Parathyroid adenoma (tissue), 2 donors: Measurements from ENCODE around the gene SOX18.
"Not testable (repeated sequence)": the region's sequence is repeated elsewhere in the genome, so short reads cannot be mapped to it uniquely, and the experiment has no call there.

Experiments
- H2AFZ ChIP-seq: fragments of 300-600 bp; sonication (generic); one replicate; pipeline ENCODE4 v1.7.0; 2017; ENCODE audit warnings: antibody characterized with exemption, mild to moderate bottlenecking
- H3K27ac ChIP-seq: fragments of 300-600 bp; sonication (generic); one replicate; pipeline ENCODE4 v1.7.0; 2017
- H3K27me3 ChIP-seq: fragments of 300-600 bp; sonication (generic); one replicate; pipeline ENCODE4 v1.7.0; 2017; ENCODE audit warnings: low read length; ENCODE audit not compliant: control insufficient read depth, insufficient read depth
- H3K36me3 ChIP-seq: fragments of 300-600 bp; sonication (generic); one replicate; pipeline ENCODE4 v1.7.0; 2017; ENCODE audit warnings: low read length; ENCODE audit not compliant: control insufficient read depth, insufficient read depth
- H3K4me1 ChIP-seq: fragments of 300-600 bp; sonication (generic); one replicate; pipeline ENCODE4 v1.7.0; 2017; ENCODE audit warnings: control low read depth
- H3K4me2 ChIP-seq: fragments of 300-600 bp; sonication (generic); one replicate; pipeline ENCODE4 v1.7.0; 2017; ENCODE audit warnings: low read length
- H3K4me3 ChIP-seq: fragments of 300-600 bp; sonication (generic); one replicate; pipeline ENCODE4 v1.7.0; 2017; ENCODE audit warnings: low read depth, low read length
- H3K79me2 ChIP-seq: fragments of 300-600 bp; sonication (generic); one replicate; pipeline ENCODE4 v1.7.0; 2017; ENCODE audit warnings: control low read depth
- H3K9ac ChIP-seq: fragments of 300-600 bp; sonication (generic); one replicate; pipeline ENCODE4 v1.7.0; 2017; ENCODE audit warnings: mild to moderate bottlenecking
- H3K9me3 ChIP-seq: fragments of 300-600 bp; sonication (generic); one replicate; pipeline ENCODE4 v1.7.0; 2017; ENCODE audit warnings: low read length; ENCODE audit not compliant: control insufficient read depth
- CTCF ChIP-seq: fragments of 300-600 bp; sonication (generic); IDR thresholded peaks from one replicate; pipeline ENCODE4 v1.7.0; 2017; ENCODE audit warnings: antibody characterized with exemption, mild to moderate bottlenecking
- donor health status: primary hyperparathyroidism.

SOX18 gene

GRCh38 chr20:64023361-64024140, 25.9 kb downstream of the SOX18 start:
- no peaks in the 10 kb centered on the region for H3K9me3 ChIP-seq
- H3K4me3 ChIP-seq: no peak overlapping the region
- no peaks in the 10 kb centered on the region for H3K27me3 ChIP-seq
- H3K27ac ChIP-seq: no peak overlapping the region
- H3K9ac ChIP-seq: no peak overlapping the region
- TF ChIP-seq CTCF: no peak
- H3K79me2 ChIP-seq: peaks cover 25% of the 10 kb centered on the region
- H3K4me1 ChIP-seq: no peaks in the 10 kb centered on the region
- no peaks in the 10 kb centered on the region for H3K36me3 ChIP-seq
- H2AFZ ChIP-seq: no peak overlapping the region
- no peak overlapping the region for H3K4me2 ChIP-seq

GRCh38 chr20:64022671-64023360, 26.6 kb downstream of the SOX18 start:
- Histone ChIP-seq H2AFZ (no peak overlapping the region), H3K9ac (no peak overlapping the region), H3K36me3 (no peaks in the 10 kb centered on the region), H3K4me2 (no peak overlapping the region), H3K4me1 (no peaks in the 10 kb centered on the region), H3K9me3 (no peaks in the 10 kb centered on the region), H3K27me3 (no peaks in the 10 kb centered on the region), H3K27ac (no peak overlapping the region), H3K4me3 (no peak overlapping the region), H3K79me2 (peaks cover 25% of the 10 kb centered on the region)
- no peak for TF ChIP-seq CTCF

- Histone ChIP-seq H3K4me3 (no peak overlapping the region), H3K4me2 (no peak overlapping the region)
Measured at GRCh38 chr20:64021124-64021975, 28.1 kb downstream of the SOX18 start.

GRCh38 chr20:64015635-64016034, 33.8 kb downstream of the SOX18 start:
- Histone ChIP-seq H3K27me3 (no peaks in the 10 kb centered on the region), H3K9me3 (no peaks in the 10 kb centered on the region), H3K27ac (no peak overlapping the region), H3K4me1 (no peaks in the 10 kb centered on the region), H3K36me3 (no peaks in the 10 kb centered on the region), H3K4me2 (no peak overlapping the region), H2AFZ (no peak overlapping the region), H3K79me2 (peaks cover 18% of the 10 kb centered on the region), H3K4me3 (no peak overlapping the region), H3K9ac (no peak overlapping the region)
- TF ChIP-seq CTCF: no peak

More at GRCh38 chr20:64021124-64021975, 28.1 kb downstream of the SOX18 start:
- no peak for TF ChIP-seq CTCF
- no peak overlapping the region for H2AFZ ChIP-seq
- no peak overlapping the region for H3K27ac ChIP-seq
- no peak overlapping the region for H3K9ac ChIP-seq
- H3K27me3 ChIP-seq: no peaks in the 10 kb centered on the region
- H3K79me2 ChIP-seq: peaks cover 22% of the 10 kb centered on the region
- H3K36me3 ChIP-seq: no peaks in the 10 kb centered on the region
- no peaks in the 10 kb centered on the region for H3K9me3 ChIP-seq
- H3K4me1 ChIP-seq: no peaks in the 10 kb centered on the region

GRCh38 chr20:64012385-64013154, 36.9 kb downstream of the SOX18 start:
- not testable (repeated sequence) for H3K9ac ChIP-seq, H2AFZ ChIP-seq, H3K4me2 ChIP-seq, H3K9me3 ChIP-seq, H3K27ac ChIP-seq, H3K27me3 ChIP-seq, H3K4me3 ChIP-seq, H3K36me3 ChIP-seq, H3K4me1 ChIP-seq
- peaks cover 39% of the 10 kb centered on the region for H3K79me2 ChIP-seq
